Measurements from ENCODE around the gene PLSCR3. TPM values are rescaled to one million over a fixed set of nuclear protein-coding genes. Genes with fewer than 3 reads are reported as not detected.

Gene PLSCR3
- total RNA-seq, 2 donors from 2014 or later: 13.2 to 15.8 TPM

GRCh38 chr17:7407485-7408251, 13.3 kb upstream of the PLSCR3 start, which contains the start of gene NLGN2:
Gene NLGN2, plus strand, starts transcription at chr17:7407845. Its CDS starts 411 bp downstream, at chr17:7408256.
- H3K27me3 ChIP-seq: no peaks in the 10 kb centered on the region
- 47 to 63% methylated on average over 8 of the region's 12 CpGs for WGBS, 2 donors
- DNase-seq: no peak
- no peaks in the 10 kb centered on the region for H3K36me3 ChIP-seq (replicated peaks in 1 of 2; ENCODE audit: insufficient read depth in 1 of 2, low read depth in 2 of 2)
- H3K9me3 ChIP-seq: no peaks in the 10 kb centered on the region
- H3K4me3 ChIP-seq: no peak within 1 kb of the TSS
- no peak for TF ChIP-seq POLR2A (IDR thresholded peaks at IDR 0.05)
- TF ChIP-seq, protein P1, sequence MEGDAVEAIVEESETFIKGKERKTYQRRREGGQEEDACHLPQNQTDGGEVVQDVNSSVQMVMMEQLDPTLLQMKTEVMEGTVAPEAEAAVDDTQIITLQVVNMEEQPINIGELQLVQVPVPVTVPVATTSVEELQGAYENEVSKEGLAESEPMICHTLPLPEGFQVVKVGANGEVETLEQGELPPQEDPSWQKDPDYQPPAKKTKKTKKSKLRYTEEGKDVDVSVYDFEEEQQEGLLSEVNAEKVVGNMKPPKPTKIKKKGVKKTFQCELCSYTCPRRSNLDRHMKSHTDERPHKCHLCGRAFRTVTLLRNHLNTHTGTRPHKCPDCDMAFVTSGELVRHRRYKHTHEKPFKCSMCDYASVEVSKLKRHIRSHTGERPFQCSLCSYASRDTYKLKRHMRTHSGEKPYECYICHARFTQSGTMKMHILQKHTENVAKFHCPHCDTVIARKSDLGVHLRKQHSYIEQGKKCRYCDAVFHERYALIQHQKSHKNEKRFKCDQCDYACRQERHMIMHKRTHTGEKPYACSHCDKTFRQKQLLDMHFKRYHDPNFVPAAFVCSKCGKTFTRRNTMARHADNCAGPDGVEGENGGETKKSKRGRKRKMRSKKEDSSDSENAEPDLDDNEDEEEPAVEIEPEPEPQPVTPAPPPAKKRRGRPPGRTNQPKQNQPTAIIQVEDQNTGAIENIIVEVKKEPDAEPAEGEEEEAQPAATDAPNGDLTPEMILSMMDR (IDR thresholded peaks at IDR 0.05): no peak
- no peak for ATAC-seq
- no peak within 1 kb of the TSS for H3K27ac ChIP-seq
- H3K4me1 ChIP-seq: peaks cover 22% of the 10 kb centered on the region
- intact Hi-C loops (cut with DNase I): no loop called here

GRCh38 chr17:7407082-7407481, 12.8 kb upstream of the PLSCR3 start:
- intact Hi-C loops (cut with DNase I): no loop called here
- H3K27me3 ChIP-seq: no peaks in the 10 kb centered on the region
- WGBS, 2 donors: 81 to 85% methylated on average over 13 of the region's 13 CpGs
- H3K9me3 ChIP-seq: no peaks in the 10 kb centered on the region
- H3K27ac ChIP-seq: no peak overlapping the region
- peaks cover 27% of the 10 kb centered on the region for H3K4me1 ChIP-seq
- TF ChIP-seq, protein P1 (IDR thresholded peaks at IDR 0.05): no peak
- no peak for TF ChIP-seq POLR2A (IDR thresholded peaks at IDR 0.05)
- no peak for DNase-seq
- no peak for ATAC-seq
- no peaks in the 10 kb centered on the region for H3K36me3 ChIP-seq (replicated peaks in 1 of 2; ENCODE audit: insufficient read depth in 1 of 2, low read depth in 2 of 2)
- H3K4me3 ChIP-seq: no peak overlapping the region

GRCh38 chr17:7406235-7406825, 12.0 kb upstream of the PLSCR3 start:
- Histone ChIP-seq H3K4me3 (no peak overlapping the region), H3K27ac (no peak overlapping the region), H3K4me1 (peaks cover 32% of the 10 kb centered on the region), H3K36me3 (replicated peaks in 1 of 2; ENCODE audit: insufficient read depth in 1 of 2, low read depth in 2 of 2) (no peaks in the 10 kb centered on the region), H3K9me3 (no peaks in the 10 kb centered on the region), H3K27me3 (no peaks in the 10 kb centered on the region)
- ATAC-seq (no peak), DNase-seq (no peak)
- no peak for TF ChIP-seq POLR2A (IDR thresholded peaks at IDR 0.05)
- TF ChIP-seq, protein P1 (IDR thresholded peaks at IDR 0.05): no peak
- intact Hi-C loops (cut with DNase I): no loop called here
- 47 to 56% methylated on average over 8 to 12 of the region's 12 CpGs for WGBS, 2 donors

- Histone ChIP-seq H3K4me1 (peaks cover 32% of the 10 kb centered on the region), H3K27ac (peak overlapping the region in 3 of 4 donors; percentile 86 to 96 (median 95)), H3K4me3 (peak overlapping the region in 1 of 2 donors; percentile 39), H3K9me3 (no peaks in the 10 kb centered on the region), H3K36me3 (replicated peaks in 1 of 2; ENCODE audit: insufficient read depth in 1 of 2, low read depth in 2 of 2) (no peaks in the 10 kb centered on the region), H3K27me3 (no peaks in the 10 kb centered on the region)
- TF ChIP-seq, protein P1 (IDR thresholded peaks at IDR 0.05): no peak
- ATAC-seq (no peak), DNase-seq (peak in 1 of 4 donors; percentile 24)
- intact Hi-C loops (cut with DNase I): no loop called here
- 22 to 45% methylated on average over 21 to 37 of the region's 38 CpGs for WGBS, 2 donors
Observed at GRCh38 chr17:7405350-7406234, 11.3 kb upstream of the PLSCR3 start.
